ENCODE measurements around the gene A3GALT2. TPM values are rescaled to one million over a fixed set of nuclear protein-coding genes. Genes with fewer than 3 reads are reported as not detected.

Gene A3GALT2
- polyA plus RNA-seq, 1 of the 3 experiments (the other 2 are of a cell fraction): 0.07 TPM

- TF ChIP-seq SIN3A (IDR thresholded peaks at IDR 0.05; ENCODE audit: borderline replicate concordance, low read depth, low read length): peak; percentile 95
- TF ChIP-seq RCOR1 (IDR thresholded peaks at IDR 0.05; ENCODE audit: low read length): no peak
- TF ChIP-seq REST (IDR thresholded peaks at IDR 0.05; ENCODE audit: low read depth, low read length): no peak
- TF ChIP-seq EZH2phosphoT487 (IDR thresholded peaks at IDR 0.05; ENCODE audit: borderline replicate concordance, low read depth): no peak
- TF ChIP-seq FOSL2 (IDR thresholded peaks at IDR 0.05; ENCODE audit: borderline replicate concordance, low read depth): peak; percentile 76; the same call in 1 of the 2 replicates
- TF ChIP-seq TEAD4 (IDR thresholded peaks at IDR 0.05; ENCODE audit: borderline replicate concordance, insufficient read depth): peak; percentile 64; the same call in 1 of the 2 replicates
These were observed 21.3 kb upstream of the A3GALT2 start (continued) for GRCh38 chr1:33342041-33342723.

GRCh38 chr1:33341190-33341589, 20.3 kb upstream of the A3GALT2 start:
- WGBS (ENCODE audit: low lambda C conversion rate): 87% methylated on average over 6 of the region's 6 CpGs
- CTCF ChIA-PET: interaction anchor here (1.0 kb wide), 1 partner anchor 115 kb away, joined by 3 read pairs; no protein-coding TSS in a partner anchor

More at GRCh38 chr1:33341190-33341589, 20.3 kb upstream of the A3GALT2 start:
- TF ChIP-seq MEF2A (IDR thresholded peaks at IDR 0.05; ENCODE audit: borderline replicate concordance, low read depth) (no peak), PBX3 (IDR thresholded peaks at IDR 0.05) (no peak), TAF1 (IDR thresholded peaks at IDR 0.05; ENCODE audit: borderline replicate concordance, low read depth, low read length) (no peak), MAX (IDR thresholded peaks at IDR 0.05; ENCODE audit: low read depth) (no peak), ELF1 (IDR thresholded peaks at IDR 0.05) (no peak), FOXM1 (IDR thresholded peaks at IDR 0.05; ENCODE audit: low read depth) (no peak), CTCF (IDR thresholded peaks at IDR 0.05) (no peak), EP300 (IDR thresholded peaks at IDR 0.05; ENCODE audit: borderline replicate concordance in 1 of 2, low read depth in 1 of 2, low read length in 1 of 2) (no peak), RXRA (IDR thresholded peaks at IDR 0.05; ENCODE audit: borderline replicate concordance, low read depth) (no peak), RFX5 (IDR thresholded peaks at IDR 0.05; ENCODE audit: low read length) (no peak), GABPA (IDR thresholded peaks at IDR 0.05; ENCODE audit: low read depth) (no peak)
- peaks cover 57 to 95% of the 10 kb centered on the region in 2 experiments for H3K4me1 ChIP-seq (ENCODE audit: control insufficient read depth in 1 of 2, insufficient read depth in 2 of 2, low read depth in 1 of 2, low read length in 1 of 2)
- DNase-seq: no peak
- H3K9me2 ChIP-seq: no peaks in the 10 kb centered on the region
- peaks cover 51% of the 10 kb centered on the region for H3F3A ChIP-seq (replicated peaks; ENCODE audit: insufficient read depth)
- peak overlapping the region; percentile 71; the same call in 1 of the 2 replicates for H3K4me2 ChIP-seq
- no peaks in the 10 kb centered on the region for H3K27me3 ChIP-seq (ENCODE audit: insufficient read depth)
- peak overlapping the region; percentile 1 to 47; a peak in 2 of 4 replicates for H3K27ac ChIP-seq (ENCODE audit: low read depth in 2 of 2, low read length in 1 of 2)
- POLR2A ChIA-PET: no interaction called here
- H3K36me3 ChIP-seq (replicated peaks in 1 of 2; ENCODE audit: control insufficient read depth in 1 of 2, insufficient read depth in 2 of 2, low read length in 1 of 2): peaks cover 52 to 55% of the 10 kb centered on the region in 2 experiments
- no peaks in the 10 kb centered on the region for H3K9me3 ChIP-seq
- H2AFZ ChIP-seq (ENCODE audit: low read depth): no peak overlapping the region
- peaks cover 100% of the 10 kb centered on the region for H3K79me2 ChIP-seq (ENCODE audit: insufficient read depth)
- peaks cover 89% of the 10 kb centered on the region for H4K20me1 ChIP-seq (ENCODE audit: insufficient read depth)
- H3K9ac ChIP-seq: no peak overlapping the region
- H3K4me3 ChIP-seq (ENCODE audit: low read depth in 2 of 2, low read length in 1 of 2): no peak overlapping the region

Data from SK-N-SH (cell line).